Measurements from ENCODE around the gene ZDHHC17.

Gene ZDHHC17

GRCh38 chr12:76848132-76848531 is 84.2 kb downstream of the ZDHHC17 start:
- Mint-ChIP-seq H3K36me3 (peaks cover 28% of the 10 kb centered on the region), H3K9me3 (no peaks in the 10 kb centered on the region), H3K27ac (no peak overlapping the region), H3K4me3 (no peak overlapping the region), H3K4me1 (no peaks in the 10 kb centered on the region), H3K27me3 (no peaks in the 10 kb centered on the region)

DNA sequence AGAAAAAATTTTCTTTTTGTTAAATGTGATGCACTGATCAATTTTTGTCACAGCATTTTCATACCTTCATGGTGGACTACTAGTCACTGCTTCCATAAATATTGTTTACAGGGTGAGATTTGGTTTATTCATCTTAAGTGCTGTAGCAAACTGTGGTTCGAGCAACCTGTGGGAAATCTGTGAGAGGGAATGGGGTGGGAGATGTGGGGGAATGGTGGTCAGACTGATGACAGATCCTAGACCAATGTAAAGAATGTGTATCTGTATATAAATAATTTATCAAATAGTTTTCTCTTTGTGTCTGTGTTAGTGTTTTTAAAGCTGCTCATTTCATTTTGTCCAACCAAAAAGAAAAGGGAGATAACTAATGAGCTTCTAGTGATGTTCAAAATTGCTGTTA is 88.2 kb downstream of the ZDHHC17 start:
- H3K36me3 Mint-ChIP-seq = peaks cover 29% of the 10 kb centered on the region
- no peaks in the 10 kb centered on the region for H3K27me3 Mint-ChIP-seq
- no peak overlapping the region for H3K27ac Mint-ChIP-seq
- no peaks in the 10 kb centered on the region for H3K4me1 Mint-ChIP-seq
- no peak overlapping the region for H3K4me3 Mint-ChIP-seq
- H3K9me3 Mint-ChIP-seq = peaks cover 6% of the 10 kb centered on the region

- Mint-ChIP-seq H3K4me1 (no peaks in the 10 kb centered on the region), H3K27ac (no peak overlapping the region), H3K27me3 (no peaks in the 10 kb centered on the region), H3K9me3 (peaks cover 6% of the 10 kb centered on the region), H3K36me3 (peaks cover 24% of the 10 kb centered on the region), H3K4me3 (no peak overlapping the region)
Observed at GRCh38 chr12:76855271-76855670, 91.4 kb downstream of the ZDHHC17 start.

- Mint-ChIP-seq H3K27ac (no peak overlapping the region), H3K4me3 (no peak overlapping the region), H3K9me3 (peaks cover 6% of the 10 kb centered on the region), H3K4me1 (no peaks in the 10 kb centered on the region), H3K27me3 (no peaks in the 10 kb centered on the region), H3K36me3 (peaks cover 19% of the 10 kb centered on the region)
Observed at GRCh38 chr12:76856018-76856644, 92.2 kb downstream of the ZDHHC17 start.

GRCh38 chr12:76859611-76860010 is 95.7 kb downstream of the ZDHHC17 start:
- Mint-ChIP-seq H3K4me1 (no peaks in the 10 kb centered on the region), H3K27ac (no peak overlapping the region), H3K36me3 (peaks cover 8% of the 10 kb centered on the region), H3K27me3 (no peaks in the 10 kb centered on the region), H3K9me3 (peaks cover 5% of the 10 kb centered on the region), H3K4me3 (no peak overlapping the region)

DNA sequence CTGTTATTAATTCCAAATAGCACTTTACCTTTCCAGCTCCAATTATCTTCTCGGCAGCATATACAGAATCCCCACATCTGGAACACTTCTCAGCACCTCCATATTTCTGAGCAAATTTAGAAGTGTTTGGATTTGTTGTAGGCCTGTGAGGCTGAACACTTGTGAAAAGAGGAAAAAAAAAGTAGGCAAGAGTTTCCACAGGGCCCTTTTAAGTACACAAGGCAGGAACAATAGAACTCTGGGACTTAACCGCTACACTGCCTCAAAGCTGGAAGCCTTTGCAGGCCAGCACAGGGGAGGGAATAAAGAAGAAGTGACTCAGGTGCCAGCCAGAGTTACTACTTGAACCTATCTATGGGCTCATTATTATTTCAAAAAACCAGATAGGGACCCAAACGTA is 96.3 kb downstream of the ZDHHC17 start:
- peaks cover 4% of the 10 kb centered on the region for H3K36me3 Mint-ChIP-seq
- H3K4me3 Mint-ChIP-seq = no peak overlapping the region
- no peaks in the 10 kb centered on the region for H3K9me3 Mint-ChIP-seq
- no peak overlapping the region for H3K27ac Mint-ChIP-seq
- H3K4me1 Mint-ChIP-seq = no peaks in the 10 kb centered on the region
- no peaks in the 10 kb centered on the region for H3K27me3 Mint-ChIP-seq

- H3K27ac Mint-ChIP-seq = no peak overlapping the region
- no peaks in the 10 kb centered on the region for H3K4me1 Mint-ChIP-seq
- H3K9me3 Mint-ChIP-seq = no peaks in the 10 kb centered on the region
- H3K36me3 Mint-ChIP-seq = no peaks in the 10 kb centered on the region
- H3K27me3 Mint-ChIP-seq = peaks cover 11% of the 10 kb centered on the region
- no peak overlapping the region for H3K4me3 Mint-ChIP-seq
Observed at GRCh38 chr12:76863005-76863670, 99.2 kb downstream of the ZDHHC17 start.

GRCh38 chr12:76863837-76864236 is 99.9 kb downstream of the ZDHHC17 start:
- Mint-ChIP-seq H3K27me3 (peaks cover 11% of the 10 kb centered on the region), H3K27ac (no peak overlapping the region), H3K36me3 (no peaks in the 10 kb centered on the region), H3K4me1 (no peaks in the 10 kb centered on the region), H3K4me3 (no peak overlapping the region), H3K9me3 (no peaks in the 10 kb centered on the region)

- H3K36me3 Mint-ChIP-seq = no peaks in the 10 kb centered on the region
- H3K9me3 Mint-ChIP-seq = no peaks in the 10 kb centered on the region
- H3K27ac Mint-ChIP-seq = no peak overlapping the region
- no peaks in the 10 kb centered on the region for H3K4me1 Mint-ChIP-seq
- H3K27me3 Mint-ChIP-seq = peaks cover 12% of the 10 kb centered on the region
- no peak overlapping the region for H3K4me3 Mint-ChIP-seq
Observed at GRCh38 chr12:76864791-76865400, 101.0 kb downstream of the ZDHHC17 start.

GRCh38 chr12:76866151-76866567 is 102.2 kb downstream of the ZDHHC17 start:
- H3K4me1 Mint-ChIP-seq = no peaks in the 10 kb centered on the region
- no peaks in the 10 kb centered on the region for H3K9me3 Mint-ChIP-seq
- no peak overlapping the region for H3K4me3 Mint-ChIP-seq
- no peaks in the 10 kb centered on the region for H3K36me3 Mint-ChIP-seq
- H3K27ac Mint-ChIP-seq = no peak overlapping the region
- H3K27me3 Mint-ChIP-seq = peaks cover 12% of the 10 kb centered on the region

DNA sequence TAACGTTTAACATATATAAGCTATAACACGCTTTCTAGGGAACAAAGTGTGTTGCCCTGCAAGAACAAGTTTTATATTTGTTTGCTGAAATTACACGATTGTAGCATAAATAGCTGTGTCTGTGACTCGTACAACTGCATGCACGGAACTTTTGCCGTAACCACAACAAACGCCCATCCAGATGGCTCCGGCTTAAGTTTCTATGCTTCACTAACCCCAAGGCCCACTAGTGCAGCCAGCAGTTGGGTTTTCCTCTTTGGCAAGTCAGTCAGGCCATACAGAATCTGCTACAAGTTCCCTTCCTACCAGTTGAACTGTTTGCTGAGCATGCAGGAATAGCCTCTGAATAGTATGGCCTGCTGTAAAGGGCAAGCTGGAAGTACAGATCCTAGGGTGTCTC is 102.8 kb downstream of the ZDHHC17 start:
- Mint-ChIP-seq H3K9me3 (no peaks in the 10 kb centered on the region), H3K27ac (no peak overlapping the region), H3K4me1 (no peaks in the 10 kb centered on the region), H3K27me3 (peaks cover 12% of the 10 kb centered on the region), H3K36me3 (no peaks in the 10 kb centered on the region), H3K4me3 (no peak overlapping the region)

DNA sequence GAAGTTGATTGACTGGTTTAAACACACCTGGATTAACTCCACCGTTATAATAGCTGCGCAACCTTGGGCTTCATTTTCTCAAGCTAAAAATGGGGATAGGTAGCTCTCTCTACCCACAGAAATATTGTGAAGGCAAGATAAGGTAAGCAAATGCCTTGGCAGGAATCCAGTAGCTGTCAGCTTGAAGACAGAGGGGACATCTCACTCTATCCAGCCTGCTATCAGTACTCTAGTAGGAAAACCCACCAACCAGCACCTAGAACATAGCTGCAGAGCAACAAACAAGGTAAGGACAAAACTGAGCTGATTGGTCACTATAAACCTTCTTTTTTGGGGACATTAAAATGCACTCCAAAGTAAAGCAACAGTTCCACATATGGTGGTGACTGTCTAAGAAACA is 107.2 kb downstream of the ZDHHC17 start:
- Mint-ChIP-seq H3K27me3 (peaks cover 18% of the 10 kb centered on the region), H3K4me3 (no peak overlapping the region), H3K36me3 (no peaks in the 10 kb centered on the region), H3K4me1 (no peaks in the 10 kb centered on the region), H3K9me3 (no peaks in the 10 kb centered on the region), H3K27ac (no peak overlapping the region)

GRCh38 chr12:76871742-76872141 is 107.8 kb downstream of the ZDHHC17 start:
- Mint-ChIP-seq H3K27me3 (peaks cover 16% of the 10 kb centered on the region), H3K36me3 (no peaks in the 10 kb centered on the region), H3K4me3 (no peak overlapping the region), H3K4me1 (no peaks in the 10 kb centered on the region), H3K9me3 (no peaks in the 10 kb centered on the region), H3K27ac (no peak overlapping the region)

DNA sequence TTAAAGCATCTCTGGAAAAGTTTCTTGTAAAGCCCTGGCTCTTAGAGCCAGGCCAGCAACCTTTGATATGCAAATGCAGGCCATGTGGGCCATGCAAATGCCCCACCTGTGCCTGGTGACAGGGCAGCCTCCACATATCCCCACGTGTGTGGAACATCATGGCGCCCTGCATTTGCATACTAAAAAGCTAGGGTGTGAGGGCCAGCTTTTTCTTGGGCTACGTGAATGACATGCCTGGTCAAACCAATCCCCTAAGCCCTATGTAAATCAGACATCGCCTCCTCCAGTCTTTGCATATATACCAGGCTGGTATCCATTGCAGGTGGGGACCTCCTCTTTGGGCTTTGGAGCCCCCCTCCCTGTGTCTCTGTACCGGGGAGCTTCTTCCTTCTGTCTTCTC is 108.5 kb downstream of the ZDHHC17 start:
- Mint-ChIP-seq H3K27me3 (peaks cover 21% of the 10 kb centered on the region), H3K4me3 (no peak overlapping the region), H3K9me3 (no peaks in the 10 kb centered on the region), H3K36me3 (no peaks in the 10 kb centered on the region), H3K4me1 (no peaks in the 10 kb centered on the region), H3K27ac (no peak overlapping the region)

GRCh38 chr12:76874027-76874426 is 110.1 kb downstream of the ZDHHC17 start:
- H3K36me3 Mint-ChIP-seq = no peaks in the 10 kb centered on the region
- H3K4me3 Mint-ChIP-seq = no peak overlapping the region
- H3K9me3 Mint-ChIP-seq = no peaks in the 10 kb centered on the region
- peaks cover 4% of the 10 kb centered on the region for H3K4me1 Mint-ChIP-seq
- H3K27ac Mint-ChIP-seq = no peak overlapping the region
- peaks cover 25% of the 10 kb centered on the region for H3K27me3 Mint-ChIP-seq

DNA sequence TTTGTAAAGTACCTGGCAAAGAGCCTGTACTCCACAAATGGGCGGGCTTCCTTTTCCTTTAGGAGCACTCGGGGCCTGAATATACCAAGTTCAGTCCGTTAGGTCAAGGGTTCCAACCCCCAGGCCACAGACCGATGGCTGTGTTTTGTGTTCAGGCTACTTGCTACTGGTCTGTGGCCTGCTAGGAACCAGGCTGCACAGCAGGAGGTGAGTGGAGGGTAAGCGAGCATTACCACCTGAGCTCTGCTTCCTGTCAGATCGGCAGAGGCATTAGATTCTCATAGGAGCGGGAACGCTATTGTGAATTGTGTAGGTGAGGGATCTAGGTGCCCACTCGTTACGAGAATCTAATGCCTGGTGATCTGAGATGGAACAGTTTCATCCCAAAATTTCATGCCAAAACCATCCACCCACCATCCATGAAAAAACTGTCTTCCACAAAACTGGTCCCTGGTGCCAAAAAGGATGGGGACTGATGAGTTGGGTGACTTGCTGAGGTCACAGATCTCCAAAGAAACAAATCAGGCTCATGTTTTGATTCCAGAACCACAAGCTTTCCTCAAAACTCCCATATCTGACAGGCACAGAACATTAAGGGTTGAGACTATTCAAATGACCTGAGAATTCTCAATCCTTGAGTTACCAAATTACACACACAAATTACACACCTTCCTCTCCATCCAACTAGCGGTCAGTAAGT is 110.7 kb downstream of the ZDHHC17 start:
- H3K36me3 Mint-ChIP-seq = no peaks in the 10 kb centered on the region
- H3K4me3 Mint-ChIP-seq = no peak overlapping the region
- H3K9me3 Mint-ChIP-seq = no peaks in the 10 kb centered on the region
- H3K4me1 Mint-ChIP-seq = peaks cover 9% of the 10 kb centered on the region
- peaks cover 26% of the 10 kb centered on the region for H3K27me3 Mint-ChIP-seq
- no peak overlapping the region for H3K27ac Mint-ChIP-seq

Measured in activated naive CD4-positive, alpha-beta T cell treated with anti-CD3 and anti-CD28 coated beads, Interleukin-2, amount 50 U/mL, for 24 hours (primary cell).